ENCODE data around the gene DLG1.

DNA sequence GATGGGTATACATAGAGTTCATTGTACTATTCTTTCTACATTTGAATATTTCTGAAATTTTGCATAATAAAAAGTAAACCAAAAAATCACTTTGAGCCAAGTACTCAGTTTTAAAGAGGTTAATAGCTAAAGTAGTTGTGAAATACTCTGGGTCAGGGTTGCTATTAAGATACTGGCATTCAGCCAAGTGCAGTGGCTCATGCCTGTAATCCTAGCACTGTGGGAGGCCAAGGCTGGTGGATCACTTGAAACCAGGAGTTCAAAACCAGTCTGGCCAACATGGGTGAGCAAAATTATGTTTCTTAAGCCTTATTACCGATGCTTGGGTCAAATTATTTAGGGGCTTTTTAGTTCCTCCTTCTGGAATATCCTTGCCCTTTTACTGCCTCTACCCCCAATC lies 146.8 kb downstream of the DLG1 start:
- TF ChIP-seq, protein P1, sequence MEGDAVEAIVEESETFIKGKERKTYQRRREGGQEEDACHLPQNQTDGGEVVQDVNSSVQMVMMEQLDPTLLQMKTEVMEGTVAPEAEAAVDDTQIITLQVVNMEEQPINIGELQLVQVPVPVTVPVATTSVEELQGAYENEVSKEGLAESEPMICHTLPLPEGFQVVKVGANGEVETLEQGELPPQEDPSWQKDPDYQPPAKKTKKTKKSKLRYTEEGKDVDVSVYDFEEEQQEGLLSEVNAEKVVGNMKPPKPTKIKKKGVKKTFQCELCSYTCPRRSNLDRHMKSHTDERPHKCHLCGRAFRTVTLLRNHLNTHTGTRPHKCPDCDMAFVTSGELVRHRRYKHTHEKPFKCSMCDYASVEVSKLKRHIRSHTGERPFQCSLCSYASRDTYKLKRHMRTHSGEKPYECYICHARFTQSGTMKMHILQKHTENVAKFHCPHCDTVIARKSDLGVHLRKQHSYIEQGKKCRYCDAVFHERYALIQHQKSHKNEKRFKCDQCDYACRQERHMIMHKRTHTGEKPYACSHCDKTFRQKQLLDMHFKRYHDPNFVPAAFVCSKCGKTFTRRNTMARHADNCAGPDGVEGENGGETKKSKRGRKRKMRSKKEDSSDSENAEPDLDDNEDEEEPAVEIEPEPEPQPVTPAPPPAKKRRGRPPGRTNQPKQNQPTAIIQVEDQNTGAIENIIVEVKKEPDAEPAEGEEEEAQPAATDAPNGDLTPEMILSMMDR (IDR thresholded peaks at IDR 0.05) = no peak
- no peak for TF ChIP-seq EP300 (IDR thresholded peaks at IDR 0.05)
